ENCODE data around the gene KIF1A. TPM values are rescaled to one million over a fixed set of nuclear protein-coding genes. Genes with fewer than 3 reads are reported as not detected.

KIF1A gene
- total RNA-seq, 1 donor from 2014 or later: 48.9 TPM

- Mint-ChIP-seq H3K4me3 (no peak overlapping the region), H3K4me1 (peaks cover 2% of the 10 kb centered on the region), H3K27ac (no peak overlapping the region), H3K27me3 (ENCODE audit: low read depth) (peaks cover 75% of the 10 kb centered on the region), H3K36me3 (no peaks in the 10 kb centered on the region), H3K9me3 (no peaks in the 10 kb centered on the region)
- no peak for DNase-seq (ENCODE audit: low spot score in 2 of 2, unreplicated experiment in 2 of 2)
- TF ChIP-seq, protein P1, sequence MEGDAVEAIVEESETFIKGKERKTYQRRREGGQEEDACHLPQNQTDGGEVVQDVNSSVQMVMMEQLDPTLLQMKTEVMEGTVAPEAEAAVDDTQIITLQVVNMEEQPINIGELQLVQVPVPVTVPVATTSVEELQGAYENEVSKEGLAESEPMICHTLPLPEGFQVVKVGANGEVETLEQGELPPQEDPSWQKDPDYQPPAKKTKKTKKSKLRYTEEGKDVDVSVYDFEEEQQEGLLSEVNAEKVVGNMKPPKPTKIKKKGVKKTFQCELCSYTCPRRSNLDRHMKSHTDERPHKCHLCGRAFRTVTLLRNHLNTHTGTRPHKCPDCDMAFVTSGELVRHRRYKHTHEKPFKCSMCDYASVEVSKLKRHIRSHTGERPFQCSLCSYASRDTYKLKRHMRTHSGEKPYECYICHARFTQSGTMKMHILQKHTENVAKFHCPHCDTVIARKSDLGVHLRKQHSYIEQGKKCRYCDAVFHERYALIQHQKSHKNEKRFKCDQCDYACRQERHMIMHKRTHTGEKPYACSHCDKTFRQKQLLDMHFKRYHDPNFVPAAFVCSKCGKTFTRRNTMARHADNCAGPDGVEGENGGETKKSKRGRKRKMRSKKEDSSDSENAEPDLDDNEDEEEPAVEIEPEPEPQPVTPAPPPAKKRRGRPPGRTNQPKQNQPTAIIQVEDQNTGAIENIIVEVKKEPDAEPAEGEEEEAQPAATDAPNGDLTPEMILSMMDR (IDR thresholded peaks at IDR 0.05; ENCODE audit: unreplicated experiment): no peak
These were observed 13.8 kb upstream of the KIF1A start for GRCh38 chr2:240833724-240834285.

- Mint-ChIP-seq H3K36me3 (no peaks in the 10 kb centered on the region), H3K27me3 (ENCODE audit: low read depth) (peaks cover 78% of the 10 kb centered on the region), H3K9me3 (no peaks in the 10 kb centered on the region), H3K4me3 (no peak overlapping the region), H3K27ac (no peak overlapping the region), H3K4me1 (peaks cover 2% of the 10 kb centered on the region)
- DNase-seq (ENCODE audit: low spot score in 2 of 2, unreplicated experiment in 2 of 2): no peak
- TF ChIP-seq, protein P1 (IDR thresholded peaks at IDR 0.05; ENCODE audit: unreplicated experiment): no peak
These were observed 13.0 kb upstream of the KIF1A start for GRCh38 chr2:240832921-240833494.

DNA sequence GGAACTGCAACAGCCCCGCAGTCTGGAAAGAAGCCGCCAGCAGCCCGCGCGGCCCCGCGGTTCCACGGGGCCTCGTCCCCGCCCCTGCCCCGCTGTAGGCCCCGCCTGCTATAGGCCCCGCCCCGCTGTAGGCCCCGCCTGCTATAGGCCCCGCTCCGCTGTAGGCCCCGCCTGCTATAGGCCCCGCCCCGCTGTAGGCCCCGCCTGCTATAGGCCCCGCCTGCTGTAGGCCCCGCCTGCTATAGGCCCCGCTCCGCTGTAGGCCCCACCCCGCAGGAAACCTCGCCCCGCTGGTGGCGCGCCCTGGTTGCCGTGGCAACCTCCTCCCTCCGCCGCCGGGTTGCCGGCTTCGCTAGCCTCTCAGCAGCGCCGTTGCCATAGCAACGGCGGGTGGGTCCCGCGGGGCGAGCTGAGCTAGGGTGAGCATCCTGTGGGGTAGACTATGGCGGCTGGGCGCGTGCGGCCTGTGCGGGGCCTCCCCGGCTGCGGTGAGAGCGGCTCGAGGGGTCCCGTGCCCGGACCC is 12.2 kb upstream of the KIF1A start:
- peak; percentile 90 to 92 for DNase-seq (ENCODE audit: low spot score in 2 of 2, unreplicated experiment in 2 of 2)
- Mint-ChIP-seq H3K27me3 (ENCODE audit: low read depth) (peaks cover 77% of the 10 kb centered on the region), H3K27ac (no peak overlapping the region), H3K9me3 (no peaks in the 10 kb centered on the region), H3K4me3 (peak overlapping the region; percentile 51), H3K4me1 (peaks cover 2% of the 10 kb centered on the region), H3K36me3 (no peaks in the 10 kb centered on the region)
- TF ChIP-seq, protein P1 (IDR thresholded peaks at IDR 0.05; ENCODE audit: unreplicated experiment): no peak

GRCh38 chr2:240831594-240832204 is 11.7 kb upstream of the KIF1A start:
- Mint-ChIP-seq H3K4me3 (peak overlapping the region; percentile 51), H3K27me3 (ENCODE audit: low read depth) (peaks cover 77% of the 10 kb centered on the region), H3K36me3 (no peaks in the 10 kb centered on the region), H3K27ac (no peak overlapping the region), H3K9me3 (no peaks in the 10 kb centered on the region), H3K4me1 (peaks cover 2% of the 10 kb centered on the region)
- DNase-seq (ENCODE audit: low spot score in 2 of 2, unreplicated experiment in 2 of 2): no peak
- TF ChIP-seq, protein P1 (IDR thresholded peaks at IDR 0.05; ENCODE audit: unreplicated experiment): no peak

GRCh38 chr2:240825476-240825875 is 5.5 kb upstream of the KIF1A start:
- Mint-ChIP-seq H3K27me3 (ENCODE audit: low read depth) (peaks cover 98% of the 10 kb centered on the region), H3K4me1 (peaks cover 5% of the 10 kb centered on the region), H3K27ac (no peak overlapping the region), H3K9me3 (peaks cover 7% of the 10 kb centered on the region), H3K36me3 (no peaks in the 10 kb centered on the region), H3K4me3 (no peak overlapping the region)
- no peak for DNase-seq (ENCODE audit: low spot score in 2 of 2, unreplicated experiment in 2 of 2)
- TF ChIP-seq, protein P1 (IDR thresholded peaks at IDR 0.05; ENCODE audit: unreplicated experiment): no peak

Data from mesothelial cell of epicardium (in vitro differentiated cells).